ENCODE data around the gene SCT. TPM values are rescaled to one million over a fixed set of nuclear protein-coding genes. Genes with fewer than 3 reads are reported as not detected.

The SCT gene
- total RNA-seq, 1 donor from 2014 or later, result not detected

DNA sequence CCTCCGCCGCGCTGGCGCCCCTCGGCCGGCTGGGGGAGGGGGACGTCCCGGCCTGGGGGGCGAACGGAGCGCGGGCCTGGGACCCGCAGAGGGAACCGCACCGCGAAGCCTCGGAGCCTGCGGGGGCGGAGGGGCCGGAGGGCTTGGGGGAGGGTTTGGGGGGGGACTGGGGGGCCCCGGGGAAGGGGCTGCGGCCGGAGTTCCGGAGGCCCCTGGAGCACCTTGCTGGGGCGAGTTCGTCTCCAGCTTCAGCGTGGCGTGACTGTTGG is 261 bp upstream of the SCT start:
- DNase-seq (ENCODE audit: extremely low spot score, unreplicated experiment), result no peak
- Mint-ChIP-seq H3K36me3 (ENCODE audit: unreplicated experiment) (no peaks in the 10 kb centered on the region), H3K27ac (ENCODE audit: unreplicated experiment) (no peak overlapping the region), H3K4me1 (ENCODE audit: unreplicated experiment) (peaks cover 20% of the 10 kb centered on the region), H3K9me3 (ENCODE audit: unreplicated experiment) (no peaks in the 10 kb centered on the region), H3K27me3 (ENCODE audit: unreplicated experiment) (no peaks in the 10 kb centered on the region), H3K4me3 (ENCODE audit: unreplicated experiment) (no peak overlapping the region)
- TF ChIP-seq, protein P1, sequence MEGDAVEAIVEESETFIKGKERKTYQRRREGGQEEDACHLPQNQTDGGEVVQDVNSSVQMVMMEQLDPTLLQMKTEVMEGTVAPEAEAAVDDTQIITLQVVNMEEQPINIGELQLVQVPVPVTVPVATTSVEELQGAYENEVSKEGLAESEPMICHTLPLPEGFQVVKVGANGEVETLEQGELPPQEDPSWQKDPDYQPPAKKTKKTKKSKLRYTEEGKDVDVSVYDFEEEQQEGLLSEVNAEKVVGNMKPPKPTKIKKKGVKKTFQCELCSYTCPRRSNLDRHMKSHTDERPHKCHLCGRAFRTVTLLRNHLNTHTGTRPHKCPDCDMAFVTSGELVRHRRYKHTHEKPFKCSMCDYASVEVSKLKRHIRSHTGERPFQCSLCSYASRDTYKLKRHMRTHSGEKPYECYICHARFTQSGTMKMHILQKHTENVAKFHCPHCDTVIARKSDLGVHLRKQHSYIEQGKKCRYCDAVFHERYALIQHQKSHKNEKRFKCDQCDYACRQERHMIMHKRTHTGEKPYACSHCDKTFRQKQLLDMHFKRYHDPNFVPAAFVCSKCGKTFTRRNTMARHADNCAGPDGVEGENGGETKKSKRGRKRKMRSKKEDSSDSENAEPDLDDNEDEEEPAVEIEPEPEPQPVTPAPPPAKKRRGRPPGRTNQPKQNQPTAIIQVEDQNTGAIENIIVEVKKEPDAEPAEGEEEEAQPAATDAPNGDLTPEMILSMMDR (IDR thresholded peaks at IDR 0.05), result no peak

DNA sequence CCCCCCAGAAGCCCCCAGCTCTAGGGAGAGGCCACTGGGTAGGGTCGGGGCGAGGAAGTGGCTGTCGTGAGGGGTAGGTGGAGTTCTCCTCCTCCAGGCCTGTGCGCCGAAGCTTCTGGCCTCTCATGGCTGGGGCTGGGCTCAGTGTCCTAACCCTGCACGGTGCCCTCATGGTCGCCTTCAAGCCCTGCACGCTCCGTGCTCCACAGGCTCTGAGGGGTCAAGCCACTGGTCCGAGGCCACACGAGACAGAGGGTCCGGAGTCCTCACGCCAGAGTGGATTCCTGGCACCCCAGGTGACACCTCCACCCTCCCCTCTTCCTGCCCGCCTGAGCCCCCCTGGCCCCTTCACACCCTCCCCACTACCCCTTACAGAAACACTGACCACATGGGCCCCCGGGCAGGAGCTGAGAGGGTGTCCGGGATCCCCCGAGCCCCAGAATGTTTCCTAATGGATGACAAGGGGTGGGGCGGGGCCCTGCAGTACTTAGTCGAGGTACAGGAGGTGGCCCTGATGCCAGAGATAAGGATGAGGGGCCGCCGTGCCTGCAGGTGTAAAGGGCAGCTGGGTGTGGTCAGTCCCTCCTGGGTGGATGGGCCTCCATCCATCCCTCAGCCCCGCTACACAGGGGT is 1.2 kb downstream of the SCT start:
- Mint-ChIP-seq H3K4me1 (ENCODE audit: unreplicated experiment) (peaks cover 20% of the 10 kb centered on the region), H3K9me3 (ENCODE audit: unreplicated experiment) (no peaks in the 10 kb centered on the region), H3K27ac (ENCODE audit: unreplicated experiment) (no peak overlapping the region), H3K4me3 (ENCODE audit: unreplicated experiment) (no peak overlapping the region), H3K36me3 (ENCODE audit: unreplicated experiment) (no peaks in the 10 kb centered on the region), H3K27me3 (ENCODE audit: unreplicated experiment) (no peaks in the 10 kb centered on the region)
- TF ChIP-seq, protein P1 (IDR thresholded peaks at IDR 0.05), result no peak
- DNase-seq (ENCODE audit: extremely low spot score, unreplicated experiment), result no peak

DNA sequence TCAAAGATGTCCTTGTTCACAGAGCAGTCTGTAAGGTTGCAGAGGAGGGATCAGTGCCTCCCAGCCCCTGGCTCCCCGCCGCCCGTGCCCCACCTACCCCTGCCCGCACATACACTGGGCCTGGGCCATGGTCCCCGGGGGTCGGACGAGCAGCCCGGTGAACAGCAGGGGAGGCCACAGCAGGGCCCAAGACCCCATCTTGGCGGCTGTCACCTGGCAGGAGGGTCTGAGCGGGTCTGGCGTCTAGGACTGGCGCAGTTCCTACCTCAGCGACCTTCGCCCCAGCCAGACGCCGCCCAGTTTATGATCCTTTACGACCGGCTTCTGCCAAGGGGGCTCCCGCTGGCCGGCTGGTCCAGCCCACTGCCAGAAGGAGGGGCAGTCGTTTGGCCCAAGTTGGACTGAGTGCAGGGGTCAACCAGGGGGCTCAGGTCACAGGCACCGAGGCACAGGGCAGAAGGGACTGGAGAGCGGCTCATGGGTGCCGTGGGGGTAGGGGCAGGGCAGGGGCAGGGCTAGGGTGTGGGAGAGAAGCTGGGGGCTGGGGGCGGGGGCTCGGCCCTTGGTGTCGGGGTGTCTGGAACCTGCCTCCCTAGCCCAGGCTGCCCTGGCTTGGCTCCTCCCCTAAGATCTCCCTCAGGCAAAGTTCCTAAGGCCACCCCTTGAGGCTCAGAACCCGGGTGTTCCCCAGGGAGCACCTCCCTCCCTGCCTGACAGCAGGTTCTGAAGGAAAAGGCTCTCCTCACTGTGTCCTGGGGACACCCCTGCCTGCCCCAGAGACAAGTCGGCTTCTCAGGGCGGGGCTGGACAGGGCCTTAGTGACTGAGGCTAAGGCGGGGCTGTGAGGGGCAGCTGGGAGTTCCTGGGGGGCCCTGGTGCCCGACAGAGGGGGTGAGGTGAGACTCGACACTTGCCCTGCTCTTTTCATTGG is 2.0 kb downstream of the SCT start, which contains the start of gene CDHR5:
TSS of gene CDHR5 (minus strand) at position 251 of the 931 bp plus-strand sequence. CDS start at position 198, 53 bp downstream.
- no peaks in the 10 kb centered on the region for H3K27me3 Mint-ChIP-seq (ENCODE audit: unreplicated experiment)
- no peaks in the 10 kb centered on the region for H3K36me3 Mint-ChIP-seq (ENCODE audit: unreplicated experiment)
- H3K27ac Mint-ChIP-seq (ENCODE audit: unreplicated experiment), result no peak within 1 kb of the TSS
- no peak for DNase-seq (ENCODE audit: extremely low spot score, unreplicated experiment)
- no peak within 1 kb of the TSS for H3K4me3 Mint-ChIP-seq (ENCODE audit: unreplicated experiment)
- TF ChIP-seq, protein P1 (IDR thresholded peaks at IDR 0.05), result no peak
- H3K9me3 Mint-ChIP-seq (ENCODE audit: unreplicated experiment), result no peaks in the 10 kb centered on the region
- peaks cover 20% of the 10 kb centered on the region for H3K4me1 Mint-ChIP-seq (ENCODE audit: unreplicated experiment)

DNA sequence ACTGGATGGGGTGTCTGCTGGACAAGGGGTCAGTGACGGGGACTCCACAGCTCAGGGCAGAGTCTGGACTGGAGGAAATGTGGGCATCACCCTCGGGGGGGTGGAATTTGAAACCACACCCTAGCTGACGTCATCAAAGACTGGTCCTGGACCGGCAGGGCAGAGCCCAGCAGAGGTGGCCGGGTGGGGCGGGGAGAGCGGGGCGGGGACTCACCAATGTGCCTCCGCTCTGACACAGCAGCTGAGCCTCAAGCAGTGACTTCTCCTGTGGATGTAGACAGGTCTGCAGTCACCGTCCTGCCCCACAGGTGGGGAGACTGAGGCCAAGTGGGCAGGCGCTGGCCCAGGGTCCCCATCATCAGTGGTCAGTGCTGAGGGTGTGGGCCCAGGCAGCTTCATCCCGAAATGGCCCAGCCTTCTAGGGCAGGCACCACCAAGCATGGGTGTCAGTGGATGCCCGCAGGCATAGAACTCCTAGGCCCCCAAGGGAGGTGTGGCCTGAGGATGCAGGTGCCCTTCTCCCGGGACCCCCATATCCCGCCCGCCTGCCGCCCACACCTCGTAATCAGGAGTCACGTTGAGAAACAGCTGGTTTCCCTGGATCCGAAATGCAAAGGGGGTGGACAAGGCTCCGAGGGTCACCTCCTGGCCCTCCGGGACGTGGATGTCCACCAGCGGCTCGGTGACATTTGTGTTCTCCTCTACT is 2.8 kb downstream of the SCT start:
- DNase-seq (ENCODE audit: extremely low spot score, unreplicated experiment), result no peak
- H3K4me1 Mint-ChIP-seq (ENCODE audit: unreplicated experiment), result peaks cover 15% of the 10 kb centered on the region
- H3K27ac Mint-ChIP-seq (ENCODE audit: unreplicated experiment), result no peak overlapping the region
- H3K4me3 Mint-ChIP-seq (ENCODE audit: unreplicated experiment), result no peak overlapping the region
- no peaks in the 10 kb centered on the region for H3K36me3 Mint-ChIP-seq (ENCODE audit: unreplicated experiment)
- H3K9me3 Mint-ChIP-seq (ENCODE audit: unreplicated experiment), result no peaks in the 10 kb centered on the region
- TF ChIP-seq, protein P1 (IDR thresholded peaks at IDR 0.05), result no peak
- no peaks in the 10 kb centered on the region for H3K27me3 Mint-ChIP-seq (ENCODE audit: unreplicated experiment)
